HCT116 (cell line): ENCODE measurements around the gene RNPS1. TPM values are rescaled to one million over a fixed set of nuclear protein-coding genes. Genes with fewer than 3 reads are reported as not detected.

Experiments
- ATAC-seq: fragments of 200-7000 bp; cut with Tn5 transposase; 2 replicates; pipeline ENCODE4 v1.9.1; 2020; ENCODE audit warnings: mild to moderate bottlenecking, moderate library complexity
- BruUV-seq: library from RNA; stranded (reverse); fragments of 400-500 nt; replicated peaks from 2 replicates; lab custom pipeline; 2021; lab: Mats Ljungman, UMichigan
- CTCF ChIA-PET: fragments of 300-600 bp; sonication (Branson Sonifier 250); formaldehyde crosslinking; loops from one replicate; lab custom pipeline; 2021; ENCODE audit warnings: antibody characterized with exemption; lab: Charles Lee
- POLR2A ChIA-PET: fragments of 300-600, 350-600 bp; sonication (Branson Sonifier 250); formaldehyde crosslinking; loops from one replicate; lab custom pipeline; 2021; ENCODE audit warnings: antibody characterized with exemption; lab: Charles Lee
- RAD21 ChIA-PET, 2 experiments: fragments of 300-600 bp; sonication (Branson Sonifier 250); formaldehyde crosslinking; loops; one replicate each; lab custom pipeline; 2023; ENCODE audit warnings: low total read pairs in 2 of 2; ENCODE audit not compliant: uncharacterized antibody in 2 of 2, unreplicated experiment in 2 of 2, low non-redundant PET in 1 of 2; lab: Charles Lee
- DNase-seq: peaks from one replicate; pipeline ENCODE4 v3.0.0-alpha.2; 2010; ENCODE audit warnings: low read depth, low spot score
- H2AFZ ChIP-seq: fragments of 200-600 bp; shearing (Covaris generic), sonication (generic); 2 replicates; pipeline ENCODE4 v1.6.1; 2017; ENCODE audit warnings: low read depth, mixed run types, mixed read lengths, antibody characterized with exemption, low read length; ENCODE audit not compliant: poor library complexity, severe bottlenecking
- H3K27ac ChIP-seq: 2 replicates; pipeline ENCODE4 v1.5.1; 2012; ENCODE audit warnings: low read depth, low read length
- H3K27me3 ChIP-seq: fragments of 200-600 bp; sonication (generic); 2 replicates; pipeline ENCODE4 v1.6.1; 2016; ENCODE audit warnings: mixed run types, low read length, mixed read lengths; ENCODE audit not compliant: insufficient read depth
- H3K36me3 ChIP-seq, 2 experiments: fragments of 200-500 bp in 1 of 2; fragments of 200-600 bp in 1 of 2; sonication (Bioruptor generic) in 1 of 2; sonication (generic) in 1 of 2; 2 replicates each; pipeline versions ENCODE4 v1.5.1 to v1.6.1; 2014 to 2016; ENCODE audit warnings: low read length in 2 of 2, inconsistent platforms in 1 of 2, mixed read lengths in 1 of 2, mixed run types in 1 of 2; ENCODE audit not compliant: insufficient read depth in 2 of 2, control insufficient read depth in 1 of 2
- H3K4me1 ChIP-seq, 2 experiments: fragments of 200-600 bp in 1 of 2; sonication (generic) in 1 of 2; 2 replicates each; pipeline versions ENCODE4 v1.5.1 to v1.6.1; 2012 to 2017; ENCODE audit warnings: low read length in 2 of 2, inconsistent platforms in 1 of 2, mild to moderate bottlenecking in 1 of 2, mixed read lengths in 1 of 2, mixed run types in 1 of 2, moderate library complexity in 1 of 2; ENCODE audit not compliant: insufficient read depth in 2 of 2, control insufficient read depth in 1 of 2
- H3K4me2 ChIP-seq: fragments of 200-600 bp; sonication (generic); 2 replicates; pipeline ENCODE4 v1.6.1; 2017; ENCODE audit warnings: mixed run types, low read length, mixed read lengths
- H3K4me3 ChIP-seq, 2 experiments: fragments of 200-600 bp in 1 of 2; sonication (generic) in 1 of 2; replicated peaks in 1 of 2; 2 replicates each; pipeline ENCODE4 v1.5.1; 2011 to 2016; ENCODE audit warnings: low read length in 2 of 2, control low read depth in 1 of 2, low read depth in 1 of 2, mild to moderate bottlenecking in 1 of 2, mixed read lengths in 1 of 2, mixed run types in 1 of 2
- H3K79me2 ChIP-seq: fragments of 200-600 bp; sonication (generic); 2 replicates; pipeline ENCODE4 v1.6.1; 2017; ENCODE audit warnings: mild to moderate bottlenecking, mixed run types, low read length, moderate library complexity, mixed read lengths; ENCODE audit not compliant: insufficient read depth
- H3K9ac ChIP-seq: fragments of 200-600 bp; sonication (generic); 2 replicates; pipeline ENCODE4 v1.6.1; 2016; ENCODE audit warnings: low read length, mixed read lengths
- H3K9me2 ChIP-seq: fragments of 200-600 bp; sonication (generic), shearing (Covaris generic); 2 replicates; pipeline ENCODE4 v1.6.1; 2017; ENCODE audit warnings: mixed run types, mild to moderate bottlenecking, moderate library complexity; ENCODE audit not compliant: insufficient read depth
- H3K9me3 ChIP-seq, 2 experiments: fragments of 200-500 bp in 1 of 2; fragments of 200-600 bp in 1 of 2; sonication (Bioruptor generic) in 1 of 2; sonication (generic) in 1 of 2; 2 replicates each; pipeline ENCODE4 v1.6.1; 2014 to 2017; ENCODE audit warnings: low read length in 2 of 2, mixed read lengths in 2 of 2, inconsistent platforms in 1 of 2, low read depth in 1 of 2, mild to moderate bottlenecking in 1 of 2, mixed run types in 1 of 2, moderate library complexity in 1 of 2; ENCODE audit not compliant: control insufficient read depth in 1 of 2, insufficient read depth in 1 of 2
- H4K20me1 ChIP-seq: fragments of 200-600 bp; sonication (generic), shearing (Covaris generic); 2 replicates; pipeline ENCODE4 v1.6.1; 2017; ENCODE audit warnings: mixed run types, mild to moderate bottlenecking, moderate library complexity; ENCODE audit not compliant: insufficient read depth
- CBX3 ChIP-seq: IDR thresholded peaks from 2 replicates; pipeline ENCODE4 v1.6.1; 2012; ENCODE audit warnings: low read depth
- CEBPB ChIP-seq: IDR thresholded peaks from 2 replicates; pipeline ENCODE4 v1.6.1; 2012; ENCODE audit warnings: low read depth
- EGR1 ChIP-seq: IDR thresholded peaks from 2 replicates; pipeline ENCODE4 v1.6.1; 2012; ENCODE audit warnings: low read depth
- ELF1 ChIP-seq: IDR thresholded peaks from 2 replicates; pipeline ENCODE4 v1.6.1; 2012; ENCODE audit warnings: low read depth, borderline replicate concordance
- EZH2 ChIP-seq: fragments of 200-600 bp; sonication (generic); IDR thresholded peaks from 2 replicates; pipeline ENCODE4 v1.6.1; 2017; ENCODE audit warnings: antibody characterized with exemption, mixed run types
- EZH2phosphoT487 ChIP-seq: fragments of 200-600 bp; IDR thresholded peaks from 2 replicates; pipeline ENCODE4 v1.6.1; 2018; ENCODE audit warnings: antibody characterized with exemption, borderline replicate concordance
- FOSL1 ChIP-seq: IDR thresholded peaks from 2 replicates; pipeline ENCODE4 v1.6.1; 2012; ENCODE audit warnings: low read depth
- JUND ChIP-seq: IDR thresholded peaks from 2 replicates; pipeline ENCODE4 v1.6.1; 2012
- POLR2A ChIP-seq: IDR thresholded peaks from 2 replicates; pipeline ENCODE4 v1.7.0; 2011; ENCODE audit warnings: borderline replicate concordance; ENCODE audit not compliant: insufficient read depth, insufficient read length; ENCODE audit errors: extremely low read depth
- POLR2AphosphoS5 ChIP-seq: IDR thresholded peaks from 2 replicates; pipeline ENCODE4 v1.6.1; 2011; ENCODE audit warnings: mild to moderate bottlenecking, low read depth, low read length, moderate library complexity
- RAD21 ChIP-seq: IDR thresholded peaks from 2 replicates; pipeline ENCODE4 v1.6.1; 2012; ENCODE audit warnings: low read depth, mild to moderate bottlenecking
- SP1 ChIP-seq: IDR thresholded peaks from 2 replicates; pipeline ENCODE4 v1.6.1; 2012; ENCODE audit warnings: low read depth
- YY1 ChIP-seq: IDR thresholded peaks from 2 replicates; pipeline ENCODE4 v1.6.1; 2011; ENCODE audit warnings: low read length, low read depth, moderate library complexity, mild to moderate bottlenecking; ENCODE audit not compliant: insufficient replicate concordance; ENCODE audit errors: extremely low read depth
- ZFX ChIP-seq: fragments of 450-650 bp; IDR thresholded peaks from 2 replicates; pipeline ENCODE4 v1.6.1; 2017
- ZNF274 ChIP-seq: fragments of 200-500 bp; sonication (Bioruptor generic); IDR thresholded peaks from 2 replicates; pipeline ENCODE4 v1.6.1; 2014; ENCODE audit warnings: mild to moderate bottlenecking, low read depth, low read length, inconsistent platforms
- intact Hi-C: fragments of 100-400 bp; cut with micrococcal nuclease; formaldehyde crosslinking; loops from 2 replicates; pipeline ENCODE4 v1.10.0; 2022
- total RNA-seq: library from RNA; stranded (reverse); gene quantifications from one replicate; pipeline ENCODE4 v1.2.1, GENCODE V29; 2021; ENCODE audit not compliant: unreplicated experiment
- TF ChIP-seq, protein P1 (sequence below): IDR thresholded peaks from 2 replicates; pipeline ENCODE4 v1.6.1; 2011; ENCODE audit warnings: mild to moderate bottlenecking, low read length, moderate library complexity; ENCODE audit not compliant: insufficient replicate concordance; ENCODE audit errors: extremely low read depth

The RNPS1 gene
- total RNA-seq, 1 experiment from 2014 or later, result 257 TPM

DNA sequence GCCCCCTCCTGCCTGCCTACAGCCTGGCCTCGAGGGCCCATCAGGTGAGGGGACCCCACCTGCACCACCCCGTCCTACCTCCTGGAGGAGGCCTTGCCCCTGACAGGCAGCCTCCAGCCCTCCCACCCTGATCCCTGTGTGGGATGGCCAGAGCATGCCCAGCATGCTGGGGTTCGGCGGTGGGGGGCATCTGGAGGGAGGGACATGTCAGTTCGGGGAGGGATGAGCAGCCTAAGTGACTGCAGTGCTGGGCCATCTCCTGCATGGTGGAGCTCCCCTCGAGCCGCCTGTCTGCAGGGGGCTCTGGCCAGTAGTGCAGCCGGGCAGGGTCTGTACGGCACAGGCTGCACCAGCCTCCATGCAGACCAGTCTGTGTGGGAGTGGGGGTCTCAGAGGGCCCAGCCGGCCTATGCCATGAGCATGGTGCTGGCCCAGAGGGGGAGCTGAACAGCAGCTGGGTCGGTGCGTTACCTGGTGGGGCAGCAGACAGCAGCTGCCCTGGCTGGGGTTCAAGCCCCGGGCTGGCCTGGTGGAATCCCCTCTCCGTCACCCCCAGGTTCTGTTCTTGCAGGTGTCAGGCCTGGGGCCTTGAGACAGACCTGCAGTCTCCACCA, 4.0 kb upstream of the RNPS1 start:
- Histone ChIP-seq H3K27me3 (no peaks in the 10 kb centered on the region), H3K4me1 (peaks cover 11 to 12% of the 10 kb centered on the region in 2 experiments; a peak in 3 of 4 replicates), H3K4me3 (no peak overlapping the region), H3K9me2 (no peaks in the 10 kb centered on the region), H3K36me3 (no peaks in the 10 kb centered on the region), H2AFZ (no peak overlapping the region), H4K20me1 (no peaks in the 10 kb centered on the region), H3K4me2 (no peak overlapping the region), H3K27ac (no peak overlapping the region), H3K9ac (no peak overlapping the region), H3K79me2 (peaks cover 15% of the 10 kb centered on the region), H3K9me3 (no peaks in the 10 kb centered on the region)
- BruUV-seq, result no TSS peak
- ChIA-PET RAD21 (no interaction called here), CTCF (no interaction called here), POLR2A (no interaction called here)
- DNase-seq, result no peak
- TF ChIP-seq CBX3 (no peak), EGR1 (no peak), ZNF274 (no peak), JUND (no peak), RAD21 (no peak), ELF1 (no peak), EZH2phosphoT487 (no peak), SP1 (no peak)
- intact Hi-C loops, result no loop called here
- no peak for ATAC-seq

GRCh38 chr16:2270588-2271470, 2.9 kb upstream of the RNPS1 start:
- Histone ChIP-seq H3K36me3 (peaks cover 0 to 3% of the 10 kb centered on the region in 2 experiments; a peak in 1 of 4 replicates), H2AFZ (no peak overlapping the region), H3K9ac (no peak overlapping the region), H3K27me3 (no peaks in the 10 kb centered on the region), H3K9me3 (no peaks in the 10 kb centered on the region), H3K4me1 (peaks cover 13 to 20% of the 10 kb centered on the region in 2 experiments; a peak in 3 of 4 replicates), H3K4me2 (no peak overlapping the region), H3K9me2 (no peaks in the 10 kb centered on the region), H3K27ac (no peak overlapping the region; the same call in 1 of the 2 replicates), H3K4me3 (no peak overlapping the region), H3K79me2 (peaks cover 27% of the 10 kb centered on the region), H4K20me1 (peaks cover 7% of the 10 kb centered on the region; the same call in 1 of the 2 replicates)
- no peak for TF ChIP-seq CEBPB
- no peak for TF ChIP-seq POLR2AphosphoS5
- TF ChIP-seq, protein P1, sequence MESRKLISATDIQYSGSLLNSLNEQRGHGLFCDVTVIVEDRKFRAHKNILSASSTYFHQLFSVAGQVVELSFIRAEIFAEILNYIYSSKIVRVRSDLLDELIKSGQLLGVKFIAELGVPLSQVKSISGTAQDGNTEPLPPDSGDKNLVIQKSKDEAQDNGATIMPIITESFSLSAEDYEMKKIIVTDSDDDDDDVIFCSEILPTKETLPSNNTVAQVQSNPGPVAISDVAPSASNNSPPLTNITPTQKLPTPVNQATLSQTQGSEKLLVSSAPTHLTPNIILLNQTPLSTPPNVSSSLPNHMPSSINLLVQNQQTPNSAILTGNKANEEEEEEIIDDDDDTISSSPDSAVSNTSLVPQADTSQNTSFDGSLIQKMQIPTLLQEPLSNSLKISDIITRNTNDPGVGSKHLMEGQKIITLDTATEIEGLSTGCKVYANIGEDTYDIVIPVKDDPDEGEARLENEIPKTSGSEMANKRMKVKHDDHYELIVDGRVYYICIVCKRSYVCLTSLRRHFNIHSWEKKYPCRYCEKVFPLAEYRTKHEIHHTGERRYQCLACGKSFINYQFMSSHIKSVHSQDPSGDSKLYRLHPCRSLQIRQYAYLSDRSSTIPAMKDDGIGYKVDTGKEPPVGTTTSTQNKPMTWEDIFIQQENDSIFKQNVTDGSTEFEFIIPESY, result no peak
- no peak for TF ChIP-seq ZFX
- TF ChIP-seq YY1, result no peak
- no peak for TF ChIP-seq POLR2A
- TF ChIP-seq CBX3, result no peak
- TF ChIP-seq EZH2, result no peak
- no peak for TF ChIP-seq FOSL1
- no peak for TF ChIP-seq ELF1
- ChIA-PET CTCF (interaction anchor here (1.9 kb wide), 1 partner anchor 230 kb away, joined by 5 read pairs; no protein-coding TSS in a partner anchor), RAD21 (no interaction called here), POLR2A (no interaction called here)
- ATAC-seq (no peak), DNase-seq (no peak)
- intact Hi-C loops, result no loop called here
- BruUV-seq, result no TSS peak
